Activated CD4-positive, alpha-beta T cell treated with anti-CD3 and anti-CD28 coated beads, Interleukin-2, amount 50 U/mL, for 4 hours (primary cell): ENCODE measurements around the gene CFAP119.

ENCODE experiments used
- DNase-seq, 2 experiments: peaks; one replicate each; pipeline ENCODE4 v3.0.0-alpha.2; 2020

Gene CFAP119

GRCh38 chr16:30760577-30761426 is 1.1 kb downstream of the CFAP119 start:
- DNase-seq, result no peak

GRCh38 chr16:30760001-30760559 is 1.8 kb downstream of the CFAP119 start:
- DNase-seq, result no peak

DNA sequence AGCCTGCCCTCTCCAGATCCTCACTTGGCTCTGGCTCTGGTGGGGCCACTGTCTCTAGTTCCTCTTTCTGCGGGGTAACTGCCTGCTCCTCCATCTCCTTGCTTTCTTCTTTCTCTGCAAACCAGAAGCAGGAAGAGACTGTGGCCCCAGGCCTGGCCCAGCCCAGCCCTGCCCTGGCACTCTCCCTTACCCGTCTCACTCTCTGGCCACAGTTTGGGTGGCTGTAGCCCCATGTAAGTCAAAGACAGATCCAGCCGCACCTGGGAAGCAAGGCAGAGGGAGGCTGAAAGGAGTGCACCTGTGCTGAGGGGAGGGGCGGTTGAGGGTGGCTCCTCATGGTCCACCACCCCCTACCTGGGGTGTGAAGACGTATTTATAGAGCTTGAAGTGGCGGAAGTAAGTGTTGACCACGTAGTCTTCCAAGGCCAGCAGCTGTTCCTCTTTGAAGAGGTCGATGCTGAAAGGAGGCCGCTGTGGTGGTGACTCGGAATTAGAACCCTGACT is 2.8 kb downstream of the CFAP119 start:
- DNase-seq, result no peak

DNA sequence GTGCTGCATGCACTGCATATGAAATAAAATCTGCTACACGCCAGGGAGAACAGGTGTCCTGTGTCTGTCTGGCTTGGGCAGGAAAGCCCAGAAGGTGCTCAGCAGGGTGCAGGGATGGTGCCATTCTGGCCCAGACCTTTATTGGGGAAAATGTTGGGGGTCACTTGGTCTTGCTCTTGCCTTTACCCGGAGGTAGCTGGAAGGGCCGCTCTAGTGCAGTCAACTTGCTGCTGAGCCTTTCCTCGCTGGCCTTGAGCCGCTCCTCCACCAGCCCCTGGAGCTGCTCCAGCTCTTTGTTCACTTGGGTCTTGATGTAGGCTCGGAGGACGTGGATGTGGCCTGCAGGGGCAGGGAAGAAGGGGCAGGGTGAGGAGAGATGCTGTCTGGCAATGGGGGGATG is 4.5 kb downstream of the CFAP119 start:
- DNase-seq, result no peak

- DNase-seq, result no peak
Measured at GRCh38 chr16:30756781-30757100, 5.1 kb downstream of the CFAP119 start.

- no peak for DNase-seq
Measured at GRCh38 chr16:30755955-30756780, 5.7 kb downstream of the CFAP119 start.

DNA sequence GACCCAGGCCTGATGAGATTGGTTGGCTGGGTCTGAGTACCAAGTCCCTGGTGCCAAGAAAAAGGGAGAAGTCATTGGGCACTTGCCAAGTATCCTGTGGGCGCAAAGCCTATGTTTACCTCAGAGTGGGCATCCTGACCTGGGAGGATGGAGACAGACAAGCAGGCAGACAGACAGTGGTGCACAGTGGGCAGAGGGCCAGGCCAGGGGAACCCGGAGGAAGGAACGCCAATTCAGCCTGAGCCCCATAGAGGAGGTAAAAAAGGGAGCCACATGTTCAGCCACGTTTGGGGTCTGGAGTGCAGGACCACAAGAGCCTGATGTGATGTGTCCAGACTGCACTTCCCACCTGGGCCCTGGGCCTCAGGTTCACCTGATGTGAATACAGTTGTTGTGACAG is 8.3 kb downstream of the CFAP119 start:
- no peak for DNase-seq

DNA sequence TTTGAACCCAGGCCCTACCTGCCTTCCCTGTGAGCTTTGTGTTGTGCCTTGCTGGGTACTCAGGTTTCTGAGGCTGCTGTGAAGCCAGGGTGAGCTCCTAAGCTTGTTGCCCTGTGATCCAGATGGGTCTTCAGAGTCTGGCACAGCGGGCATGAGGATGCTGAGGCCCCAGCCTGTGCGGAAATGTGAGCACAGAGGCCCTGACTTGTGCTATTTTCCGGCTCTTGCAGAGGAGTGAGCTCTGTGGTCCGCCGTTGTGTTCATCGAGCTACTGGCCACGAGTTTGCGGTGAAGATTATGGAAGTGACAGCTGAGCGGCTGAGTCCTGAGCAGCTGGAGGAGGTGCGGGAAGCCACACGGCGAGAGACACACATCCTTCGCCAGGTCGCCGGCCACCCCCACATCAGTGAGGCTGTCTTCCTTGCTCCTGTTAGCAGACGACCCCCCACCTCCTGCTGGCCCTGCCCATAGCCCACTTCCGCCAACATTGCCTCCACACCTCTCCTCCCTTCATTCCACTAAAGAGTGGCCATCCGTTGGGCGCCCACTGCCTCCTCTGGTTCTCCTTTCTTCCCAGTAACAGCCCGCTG is 10.9 kb downstream of the CFAP119 start:
- no peak for DNase-seq

- no peak for DNase-seq
Measured at GRCh38 chr16:30750201-30750600, 11.7 kb downstream of the CFAP119 start.

DNA sequence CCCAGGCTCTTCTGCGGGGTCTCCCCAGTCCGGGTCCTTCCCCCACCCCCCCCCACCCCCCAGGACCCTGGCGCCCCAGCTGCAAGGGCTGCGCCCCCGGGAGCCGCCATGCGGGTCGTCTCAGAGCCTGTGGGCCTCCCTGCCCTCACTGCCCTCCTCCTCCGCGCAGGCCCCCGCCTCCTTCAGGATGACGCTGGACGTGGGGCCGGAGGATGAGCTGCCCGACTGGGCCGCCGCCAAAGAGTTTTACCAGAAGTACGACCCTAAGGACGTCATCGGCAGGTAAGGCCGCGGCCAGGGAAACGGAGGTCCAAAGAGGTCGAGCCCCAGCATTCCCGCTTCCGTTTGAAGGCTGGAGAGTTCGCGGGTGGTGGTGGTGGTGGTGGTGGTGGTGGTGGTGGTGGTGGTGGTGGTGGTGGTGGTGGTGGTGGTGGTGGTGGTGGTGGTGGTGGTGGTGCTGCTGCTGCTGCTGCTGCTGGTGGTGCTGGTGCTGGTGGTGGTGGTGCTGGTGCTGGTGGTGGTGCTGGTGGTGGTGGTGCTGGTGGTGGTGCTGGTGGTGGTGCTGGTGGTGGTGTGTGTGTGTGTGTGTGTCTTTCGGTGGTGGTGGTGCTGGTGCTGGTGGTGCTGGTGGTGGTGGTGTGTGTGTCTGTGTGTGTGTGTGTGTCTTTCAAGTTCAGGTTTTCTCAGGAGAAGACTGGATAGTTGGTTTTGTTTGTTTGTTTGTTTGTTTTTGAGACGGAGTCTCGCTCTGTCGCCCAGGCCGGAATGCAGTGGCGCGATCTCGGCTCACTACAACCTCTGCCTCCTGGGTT is 13.0 kb downstream of the CFAP119 start:
- DNase-seq, result no peak

DNA sequence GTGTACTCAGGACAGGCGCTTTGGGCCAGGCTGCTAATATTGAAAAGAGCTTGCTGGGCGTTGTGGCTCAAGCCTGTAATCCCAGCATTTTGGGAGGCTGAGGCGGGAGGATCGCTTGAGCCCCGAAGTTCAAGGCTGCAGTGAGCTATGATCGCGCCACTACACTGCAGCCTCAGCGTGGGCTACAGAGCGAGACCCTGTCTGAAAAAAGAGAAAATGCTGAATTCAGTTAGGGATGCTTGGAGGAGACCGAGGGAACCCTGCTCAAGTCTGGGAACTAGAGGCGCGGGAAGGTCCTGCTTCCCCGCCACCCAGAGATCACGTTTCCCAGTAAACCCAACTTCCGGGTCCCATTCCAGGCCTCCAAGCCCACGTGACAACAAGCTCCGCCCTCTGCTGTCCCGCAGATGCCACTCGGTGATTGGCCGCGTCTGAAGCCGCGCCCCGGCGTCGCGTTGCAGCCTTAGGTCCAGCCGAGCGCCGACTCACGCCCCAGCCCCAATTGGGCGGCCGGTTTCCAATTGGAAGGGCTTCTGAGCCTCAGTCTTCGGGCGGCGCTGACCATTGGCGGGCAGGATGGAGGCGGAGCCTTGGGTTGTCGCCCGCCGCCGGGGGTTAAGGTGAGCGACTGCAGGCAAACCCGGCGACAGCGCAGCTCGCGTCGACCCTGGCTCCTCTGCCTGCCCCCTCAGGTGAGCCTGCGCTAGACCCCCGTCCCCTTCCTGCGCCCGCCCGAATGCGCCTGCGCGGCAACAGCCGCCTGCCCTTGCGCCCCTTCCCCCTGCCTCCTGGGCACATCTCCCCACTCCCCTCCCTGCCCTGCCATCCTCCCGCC is 13.8 kb downstream of the CFAP119 start, which contains the start of gene PHKG2:
Gene PHKG2, plus strand, starts transcription at position 627 of the 835 bp plus-strand sequence. CDS start 396 bp downstream, outside the sequence.
- DNase-seq, result peak; percentile 89

GRCh38 chr16:30747331-30747730 is 14.5 kb downstream of the CFAP119 start:
- DNase-seq, result no peak

GRCh38 chr16:30746638-30747175 is 15.2 kb downstream of the CFAP119 start:
- no peak for DNase-seq

DNA sequence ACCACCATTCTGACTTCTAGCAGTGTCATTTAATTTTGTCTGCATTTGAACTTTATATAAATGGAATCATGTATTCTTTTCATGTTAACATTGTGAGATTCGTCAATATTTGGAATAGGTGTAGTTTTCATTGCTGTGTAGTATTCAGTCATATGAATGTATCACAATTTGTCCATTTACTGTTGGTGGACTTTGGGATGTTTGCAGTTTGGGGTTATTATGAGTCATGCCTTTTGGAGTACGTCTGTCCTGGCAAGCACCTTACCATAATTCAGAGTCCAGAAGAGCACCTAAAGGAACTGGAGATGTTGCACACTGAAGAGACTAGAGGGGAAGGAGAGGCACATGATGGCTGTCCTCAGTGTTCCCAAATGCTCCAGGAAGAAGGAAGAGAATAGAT is 16.8 kb downstream of the CFAP119 start:
- DNase-seq, result no peak

GRCh38 chr16:30744183-30744582 is 17.7 kb downstream of the CFAP119 start:
- DNase-seq, result no peak

GRCh38 chr16:30743716-30744115 is 18.1 kb downstream of the CFAP119 start:
- DNase-seq, result no peak

- no peak for DNase-seq
Measured at GRCh38 chr16:30741461-30741914, 20.4 kb downstream of the CFAP119 start.

DNA sequence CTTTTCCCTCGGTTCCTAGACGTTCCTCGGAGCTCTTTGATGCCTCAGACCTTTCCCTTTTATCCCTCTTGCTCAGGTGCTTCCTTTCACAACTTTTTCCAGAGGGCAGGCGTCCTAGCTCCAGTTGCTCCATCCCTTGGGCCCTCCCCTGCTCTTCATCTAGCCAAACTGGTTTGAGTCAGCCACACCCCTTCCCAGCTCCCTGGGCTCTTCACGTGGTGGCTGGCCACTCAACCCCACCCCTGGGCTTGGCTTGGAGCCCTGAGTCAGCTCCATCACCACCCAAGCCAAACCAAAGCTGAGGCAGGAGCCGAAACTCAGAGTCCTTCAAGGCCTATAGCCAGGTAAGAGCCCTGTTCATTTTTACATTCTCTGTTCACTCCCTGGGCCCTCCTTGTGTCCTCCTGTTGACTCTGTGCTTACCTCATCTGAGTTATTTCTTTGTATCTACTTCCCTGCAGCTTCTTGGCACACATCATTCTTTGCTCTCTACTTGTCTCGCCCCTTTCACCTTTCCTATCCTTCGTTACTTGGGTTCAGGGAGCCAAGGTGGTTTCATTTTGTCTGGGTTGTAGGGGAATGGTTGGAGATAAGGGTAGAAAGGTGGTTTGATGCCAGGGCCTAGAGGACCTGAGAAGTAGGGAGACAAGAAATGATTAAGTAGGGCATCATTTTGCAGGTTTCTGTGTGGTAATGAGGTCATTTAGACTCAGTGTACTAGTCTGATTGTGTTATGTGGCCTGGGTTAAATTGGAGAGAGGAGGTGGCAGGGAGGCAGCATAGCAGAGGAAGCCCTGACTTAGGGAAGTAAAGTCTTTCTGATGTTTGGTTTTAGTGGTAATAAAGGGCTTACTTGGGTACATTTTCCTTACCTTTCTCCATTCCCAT is 21.3 kb downstream of the CFAP119 start:
- DNase-seq, result no peak
